Stimulated activated CD4-positive, alpha-beta T cell treated with anti-CD3 and anti-CD28 coated beads, Interleukin-15, amount 100 ng/mL, for 24 hours (primary cell): ENCODE results near the gene SKP1.

Experiments used
- DNase-seq: peaks from one replicate; pipeline ENCODE4 v3.0.0-alpha.2; 2020

The SKP1 gene

DNA sequence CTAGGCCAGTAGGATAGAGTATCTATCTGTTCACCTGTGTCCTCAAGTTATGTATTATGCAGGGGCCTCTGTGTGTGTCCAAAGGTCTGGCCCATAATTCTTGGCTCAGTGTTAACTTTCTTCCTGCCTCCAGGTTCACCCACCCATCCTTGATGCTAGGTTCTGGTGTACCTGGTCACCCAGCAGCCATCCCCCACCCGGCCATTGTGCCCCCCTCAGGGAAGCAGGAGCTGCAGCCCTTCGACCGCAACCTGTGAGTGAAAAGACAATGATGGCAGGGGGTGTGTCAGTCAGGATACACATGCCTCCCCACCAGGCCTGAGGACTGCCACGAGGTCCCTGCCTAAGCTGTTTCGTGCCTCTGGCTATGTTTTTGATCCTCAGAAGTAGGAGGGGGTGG, 34.7 kb downstream of the SKP1 start:
- no peak for DNase-seq

DNA sequence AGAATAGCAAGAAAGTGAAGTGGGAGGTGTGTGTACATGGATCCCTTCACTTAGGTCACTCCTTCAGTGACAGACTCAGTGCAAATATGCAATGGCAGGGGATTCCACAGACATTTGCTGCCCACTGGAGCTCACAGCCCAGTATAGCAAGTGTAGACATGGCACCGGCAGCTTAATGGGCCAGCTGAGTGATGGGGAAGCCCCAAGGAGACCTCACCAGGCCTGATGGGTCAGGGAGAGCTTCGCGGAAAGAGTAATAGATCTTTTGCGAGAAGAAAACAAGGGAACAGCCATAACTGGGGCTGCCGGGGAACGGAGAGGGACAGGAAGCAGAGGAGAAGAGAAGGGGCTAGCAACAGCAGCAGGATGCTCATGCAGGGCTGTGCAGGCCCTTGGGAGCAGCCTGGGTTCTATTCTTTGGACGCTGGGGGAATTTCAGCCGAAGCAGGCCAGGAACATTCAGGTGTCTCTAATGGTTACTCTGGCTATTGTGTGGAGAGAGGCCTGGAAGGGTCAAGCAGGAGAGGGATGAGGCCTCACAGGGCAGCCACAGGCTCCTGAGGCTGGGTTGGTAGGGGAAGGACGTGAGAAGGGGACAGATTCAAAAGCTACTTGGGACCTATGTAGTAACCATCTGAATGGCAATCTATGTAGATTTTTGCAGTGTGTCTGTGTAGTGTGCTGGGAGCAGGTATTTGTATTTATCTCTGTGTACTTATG, 35.3 kb downstream of the SKP1 start:
- DNase-seq: no peak

DNA sequence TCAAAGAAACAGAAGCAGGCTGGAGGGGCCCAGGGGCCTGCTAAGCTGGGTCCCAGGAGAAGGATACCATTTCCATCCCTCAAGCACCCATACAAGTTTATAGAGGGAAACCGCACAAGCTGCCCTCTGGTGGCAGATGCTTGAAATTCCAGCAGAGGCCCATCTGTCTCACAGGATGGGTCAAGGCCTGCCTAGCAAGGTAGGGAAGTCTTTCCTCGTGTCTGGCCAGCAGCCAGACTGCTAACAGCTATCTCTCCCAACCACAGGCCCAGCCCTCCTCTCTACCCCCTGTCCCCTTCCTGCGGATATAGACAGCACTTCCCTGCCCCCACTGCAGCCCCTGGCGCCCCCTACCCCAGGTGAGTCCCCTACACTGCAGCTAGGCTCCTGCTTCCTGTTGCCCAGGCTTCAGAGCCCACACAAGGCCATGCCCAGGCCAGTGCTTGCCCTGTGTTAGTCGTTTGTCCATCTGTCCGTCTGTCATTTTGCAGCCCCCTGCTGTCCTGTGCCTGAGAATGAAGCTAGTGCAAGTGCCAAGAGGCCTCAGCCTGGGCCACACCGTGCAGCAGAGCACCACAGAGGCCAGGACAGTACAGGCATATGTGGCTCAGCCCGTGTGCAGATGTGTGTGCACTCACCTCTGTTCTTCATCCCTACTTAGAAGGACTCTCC, 36.1 kb downstream of the SKP1 start:
- peak; percentile 77 for DNase-seq

DNA sequence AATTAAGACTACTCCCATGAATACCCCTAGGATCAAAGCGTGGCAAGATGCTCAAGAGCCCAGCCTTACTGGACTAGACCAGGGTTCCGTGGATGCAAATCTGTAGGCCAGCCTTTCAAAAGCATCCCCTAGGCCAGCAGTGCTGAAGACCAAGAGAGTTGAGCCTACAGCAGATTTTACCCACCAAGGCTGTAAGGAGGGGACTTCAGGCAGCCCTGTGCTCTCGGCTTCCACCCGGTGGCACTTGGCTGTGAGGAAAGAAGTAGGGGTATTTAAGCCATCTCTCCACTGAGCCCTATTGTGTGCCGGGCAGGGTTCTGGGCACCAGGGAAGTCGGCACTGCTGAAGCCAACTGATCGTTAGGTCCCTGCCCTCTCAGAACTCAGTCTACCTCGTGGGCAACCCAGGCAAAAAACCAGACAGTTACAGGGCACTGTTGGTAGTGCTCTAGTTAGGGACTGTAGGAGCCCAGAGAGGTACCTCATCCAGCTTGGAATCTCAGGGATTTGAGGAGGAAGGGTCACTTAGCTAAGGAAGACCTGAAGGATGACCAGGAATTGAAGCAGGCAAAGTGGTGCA, 36.8 kb downstream of the SKP1 start:
- DNase-seq: no peak

DNA sequence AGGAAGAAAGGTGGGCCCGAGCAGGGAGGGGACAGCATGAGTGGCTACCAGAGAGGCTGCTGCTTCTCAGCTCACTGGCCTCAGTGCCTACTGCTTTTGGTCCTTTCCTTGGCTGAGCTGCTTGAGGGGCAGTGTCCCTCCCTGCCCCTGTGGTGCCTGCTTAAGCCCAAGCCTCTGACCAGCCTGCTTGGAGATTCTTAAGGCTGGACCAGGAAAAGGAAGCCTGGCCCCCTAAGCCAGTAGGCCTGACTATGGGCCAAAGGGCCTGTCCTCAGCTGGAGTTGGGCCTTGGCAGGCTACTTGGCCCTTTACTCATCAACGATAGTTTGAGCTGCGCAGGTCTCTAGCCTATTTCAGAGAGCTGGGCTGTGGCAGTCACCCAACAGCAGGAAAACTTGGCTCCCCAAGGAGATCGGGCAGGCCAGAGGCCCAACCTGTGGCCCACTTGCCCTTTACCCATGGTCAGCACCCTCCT, 37.3 kb downstream of the SKP1 start:
- DNase-seq: no peak

DNA sequence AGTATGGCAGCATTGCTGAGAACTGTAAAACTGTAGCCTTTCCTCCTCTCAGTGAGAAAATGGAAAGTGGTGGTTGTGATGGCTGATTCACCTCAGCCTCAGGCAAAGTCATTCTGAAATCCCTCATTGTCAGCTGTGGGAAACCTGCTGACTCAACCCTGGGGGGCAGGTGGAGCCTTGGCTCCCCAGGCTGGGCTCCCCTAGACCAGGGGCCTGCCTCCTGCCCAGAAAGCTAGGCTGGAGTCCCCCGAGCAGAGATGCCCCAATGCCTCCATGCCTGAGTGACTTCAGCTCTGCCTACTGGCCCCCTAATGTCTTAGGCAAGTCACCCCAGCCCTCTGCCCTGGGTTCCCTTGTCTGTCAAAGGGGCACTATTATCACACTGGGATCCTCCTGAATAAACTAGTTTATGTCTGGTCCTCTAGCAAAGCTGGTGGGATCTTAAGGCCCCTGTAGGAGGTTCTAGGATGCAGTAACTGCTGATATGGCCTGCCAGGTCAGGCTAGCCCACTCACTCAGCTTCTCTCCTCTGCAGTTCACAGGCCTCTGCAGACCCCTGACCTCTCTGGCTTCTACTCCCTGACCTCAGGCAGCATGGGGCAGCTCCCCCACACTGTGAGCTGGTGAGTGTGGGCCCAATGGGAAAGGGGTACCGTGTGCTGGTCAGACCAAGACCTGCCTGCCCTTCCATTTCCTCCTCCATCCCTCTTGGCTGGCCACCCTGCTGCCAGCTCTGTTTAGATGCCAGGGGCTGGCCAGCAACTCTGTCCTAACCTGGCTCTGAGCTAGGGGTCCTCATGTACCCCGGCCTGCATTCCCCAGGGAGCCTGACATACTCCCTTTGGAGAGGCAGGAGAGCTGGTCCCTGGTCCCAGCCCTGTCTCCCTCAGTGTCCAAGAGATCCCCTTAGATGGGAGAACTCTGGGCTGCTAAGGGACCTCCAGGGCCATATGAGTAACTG, 38.1 kb downstream of the SKP1 start:
- DNase-seq: peak; percentile 84

DNA sequence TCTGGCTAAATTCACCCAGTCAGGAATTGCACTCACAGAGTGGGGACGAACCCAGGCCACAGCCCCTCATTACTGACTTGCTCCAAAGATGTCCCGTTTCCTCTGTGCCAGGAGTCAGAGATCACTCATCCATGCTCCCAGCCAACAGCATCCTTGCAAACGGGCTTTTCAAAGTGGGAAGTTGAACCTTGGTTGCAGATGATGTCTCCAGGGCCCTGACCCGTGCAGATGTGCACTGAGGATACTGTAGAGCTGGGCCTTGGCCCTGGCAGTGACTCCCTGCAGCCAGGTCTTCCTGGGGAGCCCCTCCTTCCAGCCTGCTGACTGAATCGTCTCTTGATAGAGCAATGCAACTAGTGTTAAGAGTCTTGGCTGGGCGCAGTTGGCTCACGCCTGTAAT, 40.0 kb downstream of the SKP1 start:
- DNase-seq: no peak

DNA sequence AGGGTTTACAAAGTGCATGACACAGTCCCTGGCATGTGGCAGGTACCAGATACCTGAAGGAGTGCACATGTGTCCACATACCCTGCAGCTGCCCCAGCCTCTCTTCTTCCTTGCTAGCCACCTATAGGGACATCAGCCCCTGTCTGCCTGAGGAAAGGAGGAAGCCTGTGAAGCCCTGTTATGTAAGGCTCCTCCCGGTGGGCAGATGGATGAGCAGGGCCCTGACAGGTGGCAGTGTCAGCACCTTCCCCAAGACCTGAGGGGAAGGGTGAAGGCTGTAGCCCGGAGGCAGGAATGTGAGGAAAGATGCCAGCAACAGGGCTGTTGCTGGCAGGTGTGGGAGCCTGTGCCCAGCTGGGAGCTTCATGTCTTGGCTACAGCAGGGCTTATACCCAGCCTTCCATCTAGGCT, 40.5 kb downstream of the SKP1 start:
- no peak for DNase-seq

DNA sequence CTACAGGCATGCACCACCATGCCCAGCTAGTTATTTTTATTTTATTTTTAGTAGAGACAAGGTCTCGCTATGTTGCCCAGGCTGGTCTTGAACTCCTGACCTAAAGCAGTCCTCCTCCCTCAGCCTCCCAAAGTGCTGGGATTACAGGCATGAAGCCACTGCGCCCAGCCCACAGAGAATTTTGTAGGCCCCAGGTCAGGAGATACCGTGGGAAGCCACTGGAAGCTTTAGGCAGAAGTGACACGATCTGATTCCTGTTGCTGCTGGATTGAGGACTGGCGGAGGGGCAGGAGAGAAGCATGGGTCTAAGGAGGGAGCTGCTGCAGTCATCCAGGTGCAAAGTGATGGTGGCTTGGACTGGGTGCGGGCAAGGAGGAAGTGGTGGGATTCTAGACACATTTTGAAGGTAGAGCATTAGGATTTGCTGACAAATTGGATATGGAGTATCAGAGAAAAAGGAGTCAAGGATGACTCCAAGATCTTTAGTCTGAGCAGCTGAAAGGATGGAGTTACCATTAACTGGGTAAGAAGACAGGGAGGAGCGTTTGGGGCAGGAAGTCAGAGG, 41.6 kb downstream of the SKP1 start:
- no peak for DNase-seq

DNA sequence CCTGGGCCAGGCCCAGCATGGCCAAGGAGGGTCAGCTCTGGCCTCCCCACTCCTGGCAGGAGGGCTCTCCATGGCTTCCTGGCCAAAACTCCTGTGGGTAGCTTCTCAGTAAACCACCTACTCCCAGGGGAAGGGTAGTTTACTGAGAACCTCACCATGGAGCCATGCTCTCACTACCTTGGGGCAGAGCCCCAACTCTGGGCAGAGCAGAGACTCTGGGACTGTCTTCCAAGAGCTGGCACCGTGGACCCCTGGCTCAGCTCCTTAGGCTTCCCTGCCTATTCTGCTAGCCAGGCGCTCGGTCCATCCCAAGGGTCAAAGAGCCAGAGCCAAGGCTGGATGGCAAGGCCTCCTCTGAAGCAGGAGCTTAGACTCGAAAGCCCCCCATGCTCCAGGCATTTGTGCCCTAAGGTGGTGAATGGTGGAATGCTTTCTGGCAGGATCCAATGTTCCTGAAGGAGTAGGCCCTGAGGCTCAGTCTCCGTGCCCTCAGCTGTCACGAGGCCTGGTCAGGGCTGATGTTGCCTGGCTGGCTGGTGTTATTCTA, 42.7 kb downstream of the SKP1 start:
- DNase-seq: peak; percentile 1

DNA sequence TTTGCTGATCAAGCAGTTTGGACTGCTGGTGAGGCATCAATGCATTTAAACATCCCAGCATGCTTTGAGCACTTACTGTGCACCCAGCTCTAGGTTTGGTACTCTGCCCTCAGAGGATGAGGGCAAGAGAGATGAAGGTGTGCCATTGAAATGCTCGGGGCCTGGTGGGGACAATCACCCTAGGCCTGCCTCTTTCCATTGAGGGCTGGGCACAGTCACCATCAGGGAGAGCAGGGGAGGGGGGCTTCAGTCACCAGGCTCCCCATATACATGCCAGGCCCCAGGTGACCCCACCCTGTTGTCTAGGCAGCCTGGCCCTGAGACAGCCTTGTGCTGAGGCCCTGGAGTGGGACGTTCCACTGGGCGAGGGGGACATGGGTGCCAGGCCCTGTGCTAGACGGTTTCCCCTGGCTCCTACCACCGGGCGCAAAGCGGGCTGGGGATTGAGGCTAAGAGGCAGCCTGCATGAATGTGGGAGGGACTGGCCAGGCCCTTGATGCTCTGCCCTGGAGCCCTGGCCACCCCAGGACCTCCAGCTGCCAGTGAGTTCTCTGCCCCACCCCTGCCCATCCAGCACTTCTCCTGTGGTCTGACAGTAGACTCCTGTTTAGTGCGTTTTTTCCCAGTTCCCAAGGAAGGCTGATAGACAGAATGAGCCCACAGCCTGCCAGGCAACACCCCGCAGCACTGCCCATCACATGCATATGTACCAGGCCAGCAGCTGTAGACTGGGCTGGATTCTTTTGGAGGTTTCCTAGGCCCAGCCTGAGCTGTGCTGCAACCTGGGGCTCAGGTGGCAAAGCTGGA, 43.4 kb downstream of the SKP1 start:
- DNase-seq: peak; percentile 10

DNA sequence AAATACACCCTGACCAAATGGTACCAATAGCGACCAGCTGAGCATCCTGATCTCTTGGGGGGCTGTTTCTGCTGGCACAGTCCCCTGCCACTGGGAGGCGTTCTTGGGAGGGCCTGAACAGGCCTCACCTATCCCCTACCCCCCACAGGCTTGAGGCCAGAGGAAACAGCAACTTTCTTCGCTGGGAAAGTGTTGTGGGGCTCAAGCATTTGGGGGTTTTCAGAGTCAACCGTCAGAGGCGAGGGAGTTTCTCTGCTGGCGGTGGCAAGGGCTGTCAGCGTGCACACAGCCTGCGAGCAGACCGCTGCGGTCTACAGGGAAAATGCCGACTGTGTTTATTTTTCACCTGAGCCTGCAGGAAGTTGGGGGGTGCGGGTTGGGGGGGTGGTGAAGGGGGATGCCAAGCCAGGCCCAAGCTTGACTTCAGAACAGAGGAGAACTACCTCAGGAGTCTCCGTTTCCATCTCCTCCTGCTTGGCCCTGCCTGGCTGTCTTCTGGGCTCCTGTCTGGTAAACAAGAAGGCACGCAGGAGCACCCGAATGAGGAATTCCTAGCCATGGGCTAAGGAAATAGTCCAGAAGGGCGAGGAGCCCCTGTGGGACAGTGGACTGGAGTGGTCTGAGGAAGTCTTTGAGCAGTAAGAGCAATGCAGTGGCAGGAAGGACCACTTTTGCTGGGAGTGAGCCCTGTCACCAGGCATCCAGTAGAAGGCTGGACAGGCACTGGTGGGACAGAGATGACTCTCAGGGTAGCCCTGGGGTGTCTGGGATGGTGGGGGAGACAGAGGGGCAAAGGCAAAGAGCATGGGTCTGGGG, 44.2 kb downstream of the SKP1 start:
- peak; percentile 81 for DNase-seq

DNA sequence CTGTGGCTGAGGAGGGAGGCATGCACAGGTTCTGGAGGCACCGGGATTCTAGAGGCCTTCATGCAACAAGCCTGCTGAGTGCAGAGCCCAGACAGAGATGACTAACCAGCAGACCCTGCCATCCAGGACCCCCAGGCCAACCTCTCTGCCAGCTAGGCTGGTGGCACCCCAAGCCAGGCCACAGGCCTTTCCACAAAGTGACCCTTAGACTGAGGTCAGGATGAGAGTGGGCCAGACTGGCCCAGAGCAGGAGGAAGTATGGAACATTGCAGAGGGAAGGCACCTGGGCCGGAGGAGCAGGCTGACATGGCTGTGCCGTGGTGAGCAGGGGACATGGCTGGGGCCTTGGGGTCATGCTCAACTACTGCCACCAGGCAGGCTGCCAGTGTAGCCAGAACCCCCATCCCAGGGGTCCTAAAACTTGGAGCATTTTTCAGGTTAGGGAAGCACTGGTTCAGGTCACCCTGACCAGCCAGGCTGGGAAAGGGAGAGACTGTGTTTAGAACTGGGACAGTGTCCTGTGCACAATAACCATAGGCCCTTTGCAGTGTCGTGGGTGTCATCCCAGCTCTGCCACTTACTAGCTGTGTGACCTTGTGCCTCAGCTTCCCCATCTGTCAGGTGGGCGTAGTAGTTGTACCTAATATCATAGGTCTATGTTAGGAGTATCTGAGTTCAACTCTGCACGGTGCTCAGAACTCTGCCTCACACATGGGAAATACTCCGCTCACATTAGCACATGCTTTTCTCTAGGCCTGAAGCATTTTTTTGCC, 45.0 kb downstream of the SKP1 start:
- DNase-seq: no peak

DNA sequence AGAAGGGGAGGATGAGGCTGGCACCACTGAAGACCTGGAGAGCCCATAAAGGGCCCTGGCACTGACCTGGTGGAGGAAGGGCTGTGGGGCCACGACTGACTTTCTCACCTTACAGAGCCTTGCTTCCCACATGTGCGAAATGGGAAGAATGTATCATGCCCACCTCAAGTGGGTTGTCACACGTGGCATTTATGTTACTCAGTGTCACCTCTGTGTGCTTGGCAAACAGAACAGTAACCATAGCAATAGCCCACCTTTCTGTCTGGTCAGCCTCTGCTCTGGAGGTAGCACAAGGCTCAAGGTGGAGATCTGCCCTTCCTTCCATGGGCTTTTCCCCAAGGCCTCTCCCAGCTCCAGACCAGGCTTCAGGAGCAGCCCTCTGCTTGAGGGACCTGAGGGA, 45.6 kb downstream of the SKP1 start:
- DNase-seq: peak; percentile 56

DNA sequence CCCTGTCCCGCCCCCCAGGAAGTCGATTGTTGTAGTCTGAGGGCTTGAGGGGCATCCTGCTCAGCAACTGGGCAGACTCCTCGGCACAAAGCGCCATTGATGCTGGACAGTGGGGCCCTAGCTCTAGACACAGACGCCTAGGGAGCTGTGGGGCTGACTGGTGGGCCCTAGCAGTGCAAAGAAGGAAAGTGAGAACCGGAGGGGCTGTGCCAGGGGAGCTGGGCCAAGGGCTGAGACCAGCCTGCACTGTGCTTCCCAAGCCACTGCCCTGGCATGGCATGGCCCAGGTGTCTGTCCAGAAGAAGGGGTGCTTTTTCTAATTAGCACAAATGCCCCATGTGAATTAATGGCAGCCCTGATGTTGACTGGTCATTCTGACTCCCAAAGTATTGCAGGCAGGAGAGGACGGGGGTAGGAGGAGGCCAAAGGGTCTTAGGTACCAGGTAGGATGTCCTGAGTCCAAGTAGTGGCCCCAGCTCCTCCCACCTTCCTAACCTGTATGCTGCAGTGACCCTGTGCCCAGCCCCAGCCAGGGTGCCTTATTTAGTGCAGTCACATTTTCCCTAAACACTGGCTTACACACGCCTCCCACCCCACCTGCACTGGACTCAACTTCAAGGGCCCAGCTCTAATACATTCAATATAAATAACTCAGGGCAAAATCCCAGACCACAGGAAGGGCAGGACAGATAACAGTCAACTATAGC, 46.4 kb downstream of the SKP1 start:
- DNase-seq: no peak

DNA sequence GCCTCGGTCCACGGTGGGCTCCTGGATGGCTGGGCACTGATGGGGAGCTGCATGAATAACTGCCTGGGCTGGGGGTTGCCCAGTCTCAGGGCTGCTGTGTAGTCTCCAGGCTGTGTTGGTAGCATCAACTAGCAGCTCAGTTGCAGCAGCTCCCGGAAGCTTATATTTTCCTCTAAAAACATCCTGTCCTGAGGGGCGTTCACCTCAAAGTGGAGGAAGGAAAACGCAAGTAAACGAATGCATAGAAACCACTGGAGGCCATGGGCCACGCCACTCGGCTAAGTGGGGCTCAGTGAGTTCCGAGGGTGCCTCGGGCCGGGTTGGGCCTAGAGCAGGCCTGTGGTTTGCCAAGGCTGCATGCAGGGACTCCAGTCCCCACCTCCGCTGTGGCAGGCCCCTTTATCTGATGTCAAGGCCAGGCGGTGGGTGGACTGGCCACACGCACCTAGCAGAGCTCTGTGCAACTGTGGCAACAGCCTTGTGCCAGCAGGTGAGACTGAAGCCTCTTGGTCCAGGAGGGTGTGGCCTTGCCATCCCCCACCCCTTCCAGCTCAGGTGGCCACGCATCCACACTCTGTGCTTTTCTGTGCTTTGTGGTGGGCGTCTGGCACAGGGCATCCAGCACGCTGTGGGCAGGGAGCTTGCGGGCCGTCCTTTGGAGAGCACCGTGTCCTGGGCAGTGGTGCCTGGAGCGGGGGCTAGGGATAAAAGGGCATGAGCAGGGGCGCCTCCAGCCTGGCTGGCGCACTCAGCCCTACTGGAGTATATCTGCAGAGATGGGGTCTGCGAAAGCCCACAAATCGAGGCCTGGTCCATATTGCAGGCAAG, 47.1 kb downstream of the SKP1 start:
- DNase-seq: no peak

DNA sequence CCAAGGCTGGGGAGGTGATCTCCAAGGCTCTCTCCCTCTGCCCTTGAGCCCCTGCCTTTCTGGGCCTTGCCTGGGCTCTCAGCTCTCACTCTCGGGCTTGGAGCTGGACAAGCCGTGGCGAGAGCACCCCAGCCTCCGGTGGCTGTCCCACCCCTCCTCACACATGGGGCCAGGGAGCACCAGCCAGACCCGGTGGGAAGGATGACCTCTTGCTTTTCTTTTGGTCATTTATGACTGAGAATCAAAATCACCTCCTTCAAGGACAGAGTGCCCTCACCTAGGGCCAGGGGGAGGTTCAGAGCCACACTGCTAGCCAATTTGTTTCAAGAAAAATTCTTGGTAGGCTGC, 48.1 kb downstream of the SKP1 start:
- no peak for DNase-seq

DNA sequence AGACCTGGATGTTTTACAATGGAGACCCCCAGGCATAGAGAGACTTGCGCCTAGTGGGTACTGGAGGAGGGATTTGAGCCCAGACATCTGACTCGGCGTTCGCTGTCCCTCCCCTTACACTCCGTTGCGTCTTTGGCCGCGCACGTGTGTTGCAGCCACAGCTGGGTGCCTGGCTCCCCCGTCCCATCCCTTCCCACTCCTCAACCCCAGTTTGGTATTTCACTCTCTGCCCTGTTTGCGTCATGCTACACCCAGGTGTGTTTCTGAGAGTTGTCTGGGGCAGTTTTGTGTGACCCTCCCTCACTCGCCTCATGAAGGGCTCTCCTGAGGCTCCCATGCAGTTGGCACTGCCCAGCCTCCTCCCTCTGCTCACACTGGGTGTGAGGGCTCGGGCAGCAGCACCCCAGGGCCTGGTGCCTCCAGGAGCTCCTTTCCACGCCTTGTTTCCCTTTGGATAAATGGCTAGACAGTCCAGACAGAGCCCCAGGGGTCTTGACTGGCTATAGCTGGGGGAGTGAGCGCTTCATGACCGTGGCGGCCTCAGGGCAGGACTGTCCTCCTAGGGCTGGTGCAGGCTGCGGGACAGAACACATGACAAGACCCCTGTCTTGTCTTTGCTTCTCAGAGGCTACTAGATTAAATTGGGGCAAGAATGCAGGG, 48.6 kb downstream of the SKP1 start:
- no peak for DNase-seq
